Measurements from ENCODE around the gene ENO3. TPM values are rescaled to one million over a fixed set of nuclear protein-coding genes. Genes with fewer than 3 reads are reported as not detected.

The ENO3 gene
- total RNA-seq, 4 donors from 2014 or later = 1.0 to 7.9 (median 4.9) TPM

DNA sequence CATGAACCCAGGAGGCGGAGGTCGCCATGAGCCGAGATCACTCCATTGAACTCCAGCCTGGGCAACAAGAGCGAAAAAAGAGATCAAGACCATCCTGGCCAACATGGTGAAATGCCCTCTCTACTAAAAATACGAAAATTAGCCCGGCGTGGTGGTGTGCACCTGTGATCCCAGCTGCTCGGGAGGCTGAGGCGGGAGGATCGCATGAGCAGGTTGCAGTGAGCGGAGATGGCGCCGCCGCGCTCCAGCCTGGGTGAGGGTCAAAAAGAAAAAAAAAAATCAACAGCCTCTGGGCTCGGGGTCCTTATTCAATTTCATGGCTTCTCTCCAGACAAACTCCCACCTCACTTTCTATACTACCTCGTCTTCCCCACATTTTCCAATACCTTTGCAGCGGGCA is 22.0 kb upstream of the ENO3 start:
- WGBS, 2 donors = 97 to 98% methylated on average over 18 of the region's 18 CpGs
- intact Hi-C loops (cut with DNase I; ENCODE audit: low total_unique reads) = no loop called here
- H3K4me3 ChIP-seq (ENCODE audit: low read depth, poor library complexity, severe bottlenecking) = no peak overlapping the region
- no peak for TF ChIP-seq POLR2A (IDR thresholded peaks at IDR 0.05)
- TF ChIP-seq CTCF (IDR thresholded peaks at IDR 0.05) = no peak
- no peak for DNase-seq (ENCODE audit: low spot score in 2 of 2)

- no peak for DNase-seq (ENCODE audit: low spot score in 2 of 2)
- intact Hi-C loops (cut with DNase I; ENCODE audit: low total_unique reads) = no loop called here
- H3K4me3 ChIP-seq (ENCODE audit: low read depth, poor library complexity, severe bottlenecking) = no peak within 1 kb of the TSS
- whole genome bisulfite sequencing, 2 donors = 71 to 79% methylated on average over 14 of the region's 14 CpGs
- no peak for TF ChIP-seq CTCF (IDR thresholded peaks at IDR 0.05)
- no peak for TF ChIP-seq POLR2A (IDR thresholded peaks at IDR 0.05)
Observed at GRCh38 chr17:4931963-4932362, 19.0 kb upstream of the ENO3 start, which contains the start of gene GP1BA. Gene GP1BA, plus strand, starts transcription at chr17:4932277. Its CDS starts 328 bp downstream, at chr17:4932605.

- DNase-seq (ENCODE audit: low spot score in 2 of 2) = no peak
- intact Hi-C loops (cut with DNase I; ENCODE audit: low total_unique reads) = no loop called here
- 92 to 96% methylated on average over 12 of the region's 12 CpGs for WGBS, 2 donors
- no peak overlapping the region for H3K4me3 ChIP-seq (ENCODE audit: low read depth, poor library complexity, severe bottlenecking)
- no peak for TF ChIP-seq CTCF (IDR thresholded peaks at IDR 0.05)
- no peak for TF ChIP-seq POLR2A (IDR thresholded peaks at IDR 0.05)
Observed at GRCh38 chr17:4932756-4933155, 18.2 kb upstream of the ENO3 start.

GRCh38 chr17:4933646-4934045 is 17.3 kb upstream of the ENO3 start:
- no peak overlapping the region for H3K4me3 ChIP-seq (ENCODE audit: low read depth, poor library complexity, severe bottlenecking)
- 74 to 81% methylated on average over 11 to 14 of the region's 16 CpGs for WGBS, 2 donors
- no peak for DNase-seq (ENCODE audit: low spot score in 2 of 2)
- TF ChIP-seq POLR2A (IDR thresholded peaks at IDR 0.05) (no peak), CTCF (IDR thresholded peaks at IDR 0.05) (no peak)
- intact Hi-C loops (cut with DNase I; ENCODE audit: low total_unique reads) = no loop called here

DNA sequence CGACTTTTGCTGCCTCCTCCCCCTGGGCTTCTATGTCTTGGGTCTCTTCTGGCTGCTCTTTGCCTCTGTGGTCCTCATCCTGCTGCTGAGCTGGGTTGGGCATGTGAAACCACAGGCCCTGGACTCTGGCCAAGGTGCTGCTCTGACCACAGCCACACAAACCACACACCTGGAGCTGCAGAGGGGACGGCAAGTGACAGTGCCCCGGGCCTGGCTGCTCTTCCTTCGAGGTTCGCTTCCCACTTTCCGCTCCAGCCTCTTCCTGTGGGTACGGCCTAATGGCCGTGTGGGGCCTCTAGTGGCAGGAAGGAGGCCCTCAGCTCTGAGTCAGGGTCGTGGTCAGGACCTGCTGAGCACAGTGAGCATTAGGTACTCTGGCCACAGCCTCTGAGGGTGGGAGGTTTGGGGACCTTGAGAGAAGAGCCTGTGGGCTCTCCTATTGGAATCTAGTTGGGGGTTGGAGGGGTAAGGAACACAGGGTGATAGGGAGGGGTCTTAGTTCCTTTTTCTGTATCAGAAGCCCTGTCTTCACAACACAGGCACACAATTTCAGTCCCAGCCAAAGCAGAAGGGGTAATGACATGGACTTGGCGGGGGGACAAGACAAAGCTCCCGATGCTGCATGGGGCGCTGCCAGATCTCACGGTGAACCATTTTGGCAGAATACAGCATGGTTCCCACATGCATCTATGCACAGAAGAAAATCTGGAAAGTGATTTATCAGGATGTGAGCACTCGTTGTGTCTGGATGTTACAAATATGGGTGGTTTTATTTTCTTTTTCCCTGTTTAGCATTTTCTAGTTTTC is 16.5 kb upstream of the ENO3 start:
- no peak overlapping the region for H3K4me3 ChIP-seq (ENCODE audit: low read depth, poor library complexity, severe bottlenecking)
- TF ChIP-seq CTCF (IDR thresholded peaks at IDR 0.05) (no peak), POLR2A (IDR thresholded peaks at IDR 0.05) (no peak)
- 25% methylated on average over 14 of the region's 14 CpGs for WGBS, 2 donors
- no peak for DNase-seq (ENCODE audit: low spot score in 2 of 2)
- intact Hi-C loops (cut with DNase I; ENCODE audit: low total_unique reads) = no loop called here

DNA sequence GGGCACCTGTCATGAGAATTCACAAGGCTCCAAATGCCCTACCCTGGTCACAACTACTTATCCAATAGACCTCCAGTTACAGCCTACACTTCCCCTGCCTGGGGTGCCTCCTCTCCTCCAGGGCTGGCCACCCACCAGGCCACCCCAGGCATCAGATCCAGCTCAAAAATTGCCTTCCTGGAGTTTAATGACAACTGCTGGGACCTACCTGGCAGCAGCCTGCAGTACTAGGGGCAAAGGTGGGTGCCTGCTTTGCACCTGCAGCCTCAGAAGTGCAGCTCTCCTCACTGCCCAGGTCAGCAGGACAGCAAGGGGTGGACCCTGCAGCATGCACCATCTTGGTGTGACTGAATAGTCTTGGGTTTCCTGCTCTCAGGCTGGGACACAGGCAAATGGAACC is 15.3 kb upstream of the ENO3 start:
- no peak overlapping the region for H3K4me3 ChIP-seq (ENCODE audit: low read depth, poor library complexity, severe bottlenecking)

More for the DNA sequence above, 15.3 kb upstream of the ENO3 start:
- TF ChIP-seq CTCF (IDR thresholded peaks at IDR 0.05) = no peak
- no peak for TF ChIP-seq POLR2A (IDR thresholded peaks at IDR 0.05)
- intact Hi-C loops (cut with DNase I; ENCODE audit: low total_unique reads) = no loop called here
- no peak for DNase-seq (ENCODE audit: low spot score in 2 of 2)
